ENCODE data around the gene TRAPPC5. TPM values are rescaled to one million over a fixed set of nuclear protein-coding genes. Genes with fewer than 3 reads are reported as not detected.

The TRAPPC5 gene
- total RNA-seq, 1 donor from 2014 or later, result 158 TPM

DNA sequence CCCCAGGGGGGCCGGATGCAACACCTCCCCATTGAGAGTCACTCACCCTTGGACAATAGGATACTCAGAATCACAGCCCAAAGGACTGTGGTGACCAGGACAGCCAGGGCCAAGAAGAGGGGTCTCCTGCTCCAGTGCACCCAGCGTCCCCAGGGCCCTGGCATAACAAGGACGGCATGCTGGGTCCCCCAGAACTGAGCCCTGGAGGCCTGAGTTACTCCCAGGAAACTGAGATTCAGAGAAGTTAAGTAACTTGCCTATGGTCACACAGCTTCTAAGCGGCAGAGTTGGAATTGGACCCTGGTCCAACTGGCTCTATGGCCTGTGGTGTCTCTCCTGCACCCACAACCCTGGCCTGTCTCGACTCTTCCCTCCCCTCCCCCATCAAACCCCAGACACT, 51.0 kb downstream of the TRAPPC5 start:
- TF ChIP-seq, protein P1, sequence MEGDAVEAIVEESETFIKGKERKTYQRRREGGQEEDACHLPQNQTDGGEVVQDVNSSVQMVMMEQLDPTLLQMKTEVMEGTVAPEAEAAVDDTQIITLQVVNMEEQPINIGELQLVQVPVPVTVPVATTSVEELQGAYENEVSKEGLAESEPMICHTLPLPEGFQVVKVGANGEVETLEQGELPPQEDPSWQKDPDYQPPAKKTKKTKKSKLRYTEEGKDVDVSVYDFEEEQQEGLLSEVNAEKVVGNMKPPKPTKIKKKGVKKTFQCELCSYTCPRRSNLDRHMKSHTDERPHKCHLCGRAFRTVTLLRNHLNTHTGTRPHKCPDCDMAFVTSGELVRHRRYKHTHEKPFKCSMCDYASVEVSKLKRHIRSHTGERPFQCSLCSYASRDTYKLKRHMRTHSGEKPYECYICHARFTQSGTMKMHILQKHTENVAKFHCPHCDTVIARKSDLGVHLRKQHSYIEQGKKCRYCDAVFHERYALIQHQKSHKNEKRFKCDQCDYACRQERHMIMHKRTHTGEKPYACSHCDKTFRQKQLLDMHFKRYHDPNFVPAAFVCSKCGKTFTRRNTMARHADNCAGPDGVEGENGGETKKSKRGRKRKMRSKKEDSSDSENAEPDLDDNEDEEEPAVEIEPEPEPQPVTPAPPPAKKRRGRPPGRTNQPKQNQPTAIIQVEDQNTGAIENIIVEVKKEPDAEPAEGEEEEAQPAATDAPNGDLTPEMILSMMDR (conservative IDR thresholded peaks at IDR 0.05; ENCODE audit: low read depth, low read length), result no peak
- no peak overlapping the region for H3K4me3 ChIP-seq (ENCODE audit: low read depth, low read length)
- DNase-seq (ENCODE audit: low read depth), result no peak

DNA sequence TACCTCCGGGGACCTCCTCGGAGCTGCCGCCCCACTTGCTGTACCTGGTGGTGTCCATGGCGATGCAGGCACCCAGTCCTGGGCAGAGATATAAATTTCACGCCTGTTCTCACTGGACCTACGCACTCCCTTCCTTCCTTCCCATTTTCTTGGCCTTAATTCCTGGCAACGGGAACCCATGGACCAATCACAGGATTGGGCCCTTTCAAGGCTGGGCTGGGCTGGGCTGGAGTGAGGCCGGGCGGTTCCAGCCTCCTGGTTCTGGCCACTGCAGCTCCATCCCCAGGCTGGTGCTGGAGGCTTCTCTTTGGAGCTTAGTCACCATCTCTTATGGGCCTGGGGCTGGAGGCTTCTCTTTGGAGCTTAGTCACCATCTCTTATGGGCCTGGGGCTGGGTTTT, 51.4 kb downstream of the TRAPPC5 start, which contains the start of gene CLEC4G:
Gene CLEC4G (minus strand): TSS at position 66 of the 400 bp plus-strand sequence. CDS start 8 bp downstream, at position 58.
- H3K4me3 ChIP-seq (ENCODE audit: low read depth, low read length), result no peak within 1 kb of the TSS
- no peak for DNase-seq (ENCODE audit: low read depth)
- TF ChIP-seq, protein P1 (conservative IDR thresholded peaks at IDR 0.05; ENCODE audit: low read depth, low read length), result no peak

DNA sequence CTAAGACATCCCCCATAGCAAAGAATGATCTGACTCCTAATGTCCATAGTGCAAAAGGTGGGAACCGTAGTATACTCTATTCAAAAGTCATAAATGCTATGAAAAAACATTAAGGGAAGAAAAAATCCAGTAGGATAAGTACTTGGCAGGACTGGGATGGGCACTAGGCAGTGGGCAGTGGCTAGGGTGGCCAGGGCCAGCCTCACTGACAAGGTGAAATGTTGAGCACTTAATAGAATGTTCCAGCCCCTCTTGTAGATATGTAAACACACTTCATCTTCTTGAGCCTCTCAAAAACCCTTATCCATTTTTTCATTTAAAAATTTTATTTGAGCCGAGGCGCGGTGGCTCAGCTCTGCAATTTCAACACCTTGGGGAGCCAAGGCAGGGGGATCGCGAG, 52.7 kb downstream of the TRAPPC5 start:
- TF ChIP-seq, protein P1 (conservative IDR thresholded peaks at IDR 0.05; ENCODE audit: low read depth, low read length), result no peak

DNA sequence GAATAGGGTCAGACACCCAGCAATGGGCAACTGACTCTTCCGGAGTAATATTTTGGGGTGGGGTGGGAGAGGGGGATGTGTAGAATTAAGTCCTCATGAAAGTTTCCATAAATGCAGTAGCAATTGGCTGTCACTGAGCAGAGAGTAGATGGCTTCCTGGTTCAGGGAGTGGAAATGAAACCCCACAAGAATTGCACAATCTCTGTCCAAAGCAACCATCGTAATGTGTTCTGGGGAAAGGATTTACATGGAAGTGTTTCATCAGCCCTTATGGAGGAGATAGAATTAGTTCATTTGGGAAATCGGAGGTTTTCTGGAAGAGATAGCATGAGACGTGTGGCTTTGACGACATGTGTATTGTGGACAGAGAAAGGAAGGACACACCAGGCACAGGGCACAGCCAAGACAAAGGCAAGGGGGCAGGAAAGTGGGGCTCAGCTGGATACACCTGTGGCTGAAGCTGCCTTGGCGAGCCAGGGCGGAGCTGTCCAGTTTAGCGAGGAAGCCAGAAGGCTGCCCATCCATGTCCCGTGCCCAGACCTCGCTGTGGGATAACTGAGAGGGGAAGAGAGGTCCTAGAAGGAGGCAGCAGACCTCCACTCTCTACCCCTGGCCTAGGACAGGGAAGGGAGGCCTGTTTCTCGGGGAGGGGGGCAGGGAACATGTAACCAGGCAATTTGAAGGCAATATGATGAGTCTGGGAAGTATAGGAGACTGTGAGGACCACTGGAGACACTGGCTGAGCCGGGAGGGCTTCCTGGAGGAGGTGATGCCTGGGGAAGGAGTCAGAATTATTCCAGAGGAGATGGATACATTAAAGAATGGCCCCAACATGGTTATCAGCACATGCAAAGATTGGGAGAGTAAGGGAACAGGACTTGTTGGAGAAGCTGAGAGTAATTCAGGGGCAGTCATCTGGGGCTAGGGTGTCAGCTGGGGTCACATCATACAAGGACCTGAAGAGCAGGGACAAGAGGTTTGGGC, 53.9 kb downstream of the TRAPPC5 start:
- no peak for DNase-seq (ENCODE audit: low read depth)
- TF ChIP-seq, protein P1 (conservative IDR thresholded peaks at IDR 0.05; ENCODE audit: low read depth, low read length), result no peak
- H3K4me3 ChIP-seq (ENCODE audit: low read depth, low read length), result no peak overlapping the region

More for the DNA sequence above, 52.7 kb downstream of the TRAPPC5 start:
- no peak overlapping the region for H3K4me3 ChIP-seq (ENCODE audit: low read depth, low read length)
- DNase-seq (ENCODE audit: low read depth), result no peak

DNA sequence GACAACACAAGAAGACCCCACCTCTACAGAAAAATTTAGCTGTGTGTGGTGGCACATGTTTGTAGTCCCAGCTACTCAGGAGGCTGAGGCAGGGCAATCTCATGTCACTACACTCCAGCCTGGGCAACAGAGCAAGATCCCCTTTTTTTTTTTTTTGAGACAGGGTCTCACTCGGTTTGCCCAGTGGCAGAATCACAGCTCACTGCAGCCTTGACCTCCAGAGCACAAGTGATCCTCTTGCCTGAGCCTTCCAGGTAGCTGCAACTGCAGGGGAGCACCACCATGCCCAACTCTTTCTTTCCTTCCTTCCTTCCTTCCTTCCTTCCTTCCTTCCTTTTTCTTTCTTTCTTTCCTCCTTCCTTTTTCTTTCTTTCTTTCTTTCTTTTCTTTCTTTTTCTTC, 55.5 kb downstream of the TRAPPC5 start:
- no peak for DNase-seq (ENCODE audit: low read depth)
- TF ChIP-seq, protein P1 (conservative IDR thresholded peaks at IDR 0.05; ENCODE audit: low read depth, low read length), result no peak
- no peak overlapping the region for H3K4me3 ChIP-seq (ENCODE audit: low read depth, low read length)

DNA sequence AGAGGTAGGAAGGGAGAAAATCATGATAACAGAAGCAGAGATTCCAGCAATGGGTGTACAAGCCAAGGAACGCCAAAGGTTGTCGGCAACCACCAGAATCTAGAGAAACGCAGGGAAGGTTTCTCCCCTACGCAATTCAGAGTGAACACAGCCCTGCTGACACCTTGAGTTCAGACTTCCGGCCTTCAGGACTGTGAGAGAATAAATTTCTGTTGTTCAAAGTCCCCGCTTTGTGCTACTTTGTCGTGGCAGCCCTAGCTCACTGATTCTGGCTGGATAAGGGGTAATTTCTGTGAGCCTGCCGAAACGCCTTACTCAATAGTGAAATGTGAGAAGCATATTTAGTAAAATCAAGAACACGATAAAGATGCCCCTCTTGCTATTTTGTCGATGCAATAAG, 56.6 kb downstream of the TRAPPC5 start:
- DNase-seq (ENCODE audit: low read depth), result no peak
- no peak overlapping the region for H3K4me3 ChIP-seq (ENCODE audit: low read depth, low read length)
- TF ChIP-seq, protein P1 (conservative IDR thresholded peaks at IDR 0.05; ENCODE audit: low read depth, low read length), result no peak

Other genes with a start within 250 kb of the TRAPPC5 start
- 1.6 and 6.2 TPM in 2 replicates for gene PEX11G, start 191.8 kb upstream of the TRAPPC5 start, total RNA-seq
- gene ZNF358, start 164.7 kb upstream of the TRAPPC5 start, total RNA-seq, result 29.5 and 80.8 TPM in 2 replicates
- 3.6 and 8.7 TPM in 2 replicates for gene MCOLN1, start 158.2 kb upstream of the TRAPPC5 start, total RNA-seq
- 123 and 129 TPM in 2 replicates for gene PNPLA6, start 145.1 kb upstream of the TRAPPC5 start, total RNA-seq
- gene CAMSAP3, start 85.0 kb upstream of the TRAPPC5 start, total RNA-seq, result 5.6 and 12.4 TPM in 2 replicates
- gene XAB2, start 51.3 kb upstream of the TRAPPC5 start, total RNA-seq, result 44.1 and 47.9 TPM in 2 replicates
- 33.9 and 62.7 TPM in 2 replicates for gene PET100, start 51.0 kb upstream of the TRAPPC5 start, total RNA-seq
- gene PCP2, start 47.1 kb upstream of the TRAPPC5 start, total RNA-seq, result not detected in 2 replicates
- 49.4 and 51.2 TPM in 2 replicates for gene STXBP2, start 43.7 kb upstream of the TRAPPC5 start, total RNA-seq
- not detected in 2 replicates for gene RETN, start 11.8 kb upstream of the TRAPPC5 start, total RNA-seq
- gene MCEMP1, start 3.7 kb upstream of the TRAPPC5 start, total RNA-seq, result not detected in 2 replicates
- not detected in 2 replicates for gene FCER2, start 21.3 kb downstream of the TRAPPC5 start, total RNA-seq
- gene CLEC4G, start 51.3 kb downstream of the TRAPPC5 start, total RNA-seq, result not detected in 2 replicates
- 0.12 TPM in 1 of 2 replicates, not detected in the other for gene CD209, start 66.7 kb downstream of the TRAPPC5 start, total RNA-seq
- not detected in 2 replicates for gene CLEC4M, start 82.4 kb downstream of the TRAPPC5 start, total RNA-seq
- gene EVI5L, start 149.4 kb downstream of the TRAPPC5 start, total RNA-seq, result 6.1 and 9.3 TPM in 2 replicates
- gene PRR36, start 193.6 kb downstream of the TRAPPC5 start, total RNA-seq, result 0.72 and 0.81 TPM in 2 replicates
- gene LRRC8E, start 207.7 kb downstream of the TRAPPC5 start, total RNA-seq, result 11.9 and 18.9 TPM in 2 replicates
- gene MAP2K7, start 223.0 kb downstream of the TRAPPC5 start, total RNA-seq, result 7.6 and 14.6 TPM in 2 replicates
- 1.6 and 16.8 TPM in 2 replicates for gene TGFBR3L, start 234.0 kb downstream of the TRAPPC5 start, total RNA-seq
- 29.1 and 34.2 TPM in 2 replicates for gene SNAPC2, start 239.5 kb downstream of the TRAPPC5 start, total RNA-seq
- gene CTXN1, start 245.3 kb downstream of the TRAPPC5 start, total RNA-seq, result 12.4 and 42.8 TPM in 2 replicates